ENCODE data around the gene PGBD5. TPM values are rescaled to one million over a fixed set of nuclear protein-coding genes. Genes with fewer than 3 reads are reported as not detected.

PGBD5 gene
- total RNA-seq, 3 donors from 2014 or later (not counting 1 experiment from before 2014, with no cell fraction given) = 0.02 to 0.90 TPM; not detected in 1

- 60% methylated on average over 3 of the region's 3 CpGs for WGBS (ENCODE audit: insufficient coverage)
These were observed 51.0 kb downstream of the PGBD5 start for GRCh38 chr1:230375147-230375546.

GRCh38 chr1:230371923-230372703 is 54.0 kb downstream of the PGBD5 start:
- TF ChIP-seq CTCF (IDR thresholded peaks at IDR 0.05) = no peak
- Mint-ChIP-seq H3K9me3 (no peaks in the 10 kb centered on the region), H3K4me3 (no peak overlapping the region), H3K36me3 (no peaks in the 10 kb centered on the region), H3K27ac (no peak overlapping the region), H3K27me3 (ENCODE audit: low read depth in 2 of 2) (no peaks in the 10 kb centered on the region), H3K4me1 (no peaks in the 10 kb centered on the region)
- 83% methylated on average over 12 of the region's 12 CpGs for WGBS (ENCODE audit: insufficient coverage)
- Histone ChIP-seq H3K27me3 (ENCODE audit: control insufficient read depth, insufficient read depth, low read length) (no peaks in the 10 kb centered on the region), H3K4me1 (ENCODE audit: control insufficient read depth, insufficient read depth, low read length) (no peaks in the 10 kb centered on the region), H3K36me3 (ENCODE audit: control insufficient read depth, insufficient read depth, low read length) (no peaks in the 10 kb centered on the region), H3K4me3 (ENCODE audit: low read length) (no peak overlapping the region), H3K9me3 (ENCODE audit: control insufficient read depth, insufficient read depth, low read length) (no peaks in the 10 kb centered on the region), H3K27ac (ENCODE audit: low read length) (no peak overlapping the region)
- DNase-seq = no peak
- no peak for ATAC-seq
- intact Hi-C loops (cut with micrococcal nuclease) = no loop called here

More at GRCh38 chr1:230375147-230375546, 51.0 kb downstream of the PGBD5 start:
- intact Hi-C loops (cut with micrococcal nuclease) = no loop called here
- Mint-ChIP-seq H3K36me3 (no peaks in the 10 kb centered on the region), H3K4me1 (no peaks in the 10 kb centered on the region), H3K9me3 (peaks cover 0 to 6% of the 10 kb centered on the region in 2 donors), H3K27me3 (ENCODE audit: low read depth in 2 of 2) (peaks cover 8 to 11% of the 10 kb centered on the region in 2 donors), H3K4me3 (no peak overlapping the region), H3K27ac (no peak overlapping the region)
- no peak overlapping the region for H3K27ac ChIP-seq (ENCODE audit: low read length)
- no peaks in the 10 kb centered on the region for H3K36me3 ChIP-seq (ENCODE audit: control insufficient read depth, insufficient read depth, low read length)
- no peak for ATAC-seq
- no peaks in the 10 kb centered on the region for H3K27me3 ChIP-seq (ENCODE audit: control insufficient read depth, insufficient read depth, low read length)
- no peak for DNase-seq
- no peak for TF ChIP-seq CTCF (IDR thresholded peaks at IDR 0.05)
- H3K4me3 ChIP-seq (ENCODE audit: low read length) = no peak overlapping the region
- no peaks in the 10 kb centered on the region for H3K4me1 ChIP-seq (ENCODE audit: control insufficient read depth, insufficient read depth, low read length)
- H3K9me3 ChIP-seq (ENCODE audit: control insufficient read depth, insufficient read depth, low read length) = peaks cover 9% of the 10 kb centered on the region

- Mint-ChIP-seq H3K9me3 (no peaks in the 10 kb centered on the region), H3K4me1 (no peaks in the 10 kb centered on the region), H3K36me3 (no peaks in the 10 kb centered on the region), H3K27ac (no peak overlapping the region), H3K4me3 (no peak overlapping the region), H3K27me3 (ENCODE audit: low read depth in 2 of 2) (no peaks in the 10 kb centered on the region)
- intact Hi-C loops (cut with micrococcal nuclease) = no loop called here
- Histone ChIP-seq H3K27me3 (ENCODE audit: control insufficient read depth, insufficient read depth, low read length) (no peaks in the 10 kb centered on the region), H3K9me3 (ENCODE audit: control insufficient read depth, insufficient read depth, low read length) (no peaks in the 10 kb centered on the region), H3K4me3 (ENCODE audit: low read length) (no peak overlapping the region), H3K4me1 (ENCODE audit: control insufficient read depth, insufficient read depth, low read length) (no peaks in the 10 kb centered on the region), H3K27ac (ENCODE audit: low read length) (no peak overlapping the region), H3K36me3 (ENCODE audit: control insufficient read depth, insufficient read depth, low read length) (no peaks in the 10 kb centered on the region)
- TF ChIP-seq CTCF (IDR thresholded peaks at IDR 0.05) = no peak
- 86% methylated on average over 10 of the region's 10 CpGs for WGBS (ENCODE audit: insufficient coverage)
- no peak for ATAC-seq
- no peak for DNase-seq
These were observed 56.0 kb downstream of the PGBD5 start for GRCh38 chr1:230370109-230370508.

GRCh38 chr1:230368871-230369270 is 57.3 kb downstream of the PGBD5 start:
- TF ChIP-seq CTCF (IDR thresholded peaks at IDR 0.05) = no peak
- Histone ChIP-seq H3K4me3 (ENCODE audit: low read length) (no peak overlapping the region), H3K9me3 (ENCODE audit: control insufficient read depth, insufficient read depth, low read length) (no peaks in the 10 kb centered on the region), H3K27ac (ENCODE audit: low read length) (no peak overlapping the region), H3K4me1 (ENCODE audit: control insufficient read depth, insufficient read depth, low read length) (no peaks in the 10 kb centered on the region), H3K27me3 (ENCODE audit: control insufficient read depth, insufficient read depth, low read length) (no peaks in the 10 kb centered on the region), H3K36me3 (ENCODE audit: control insufficient read depth, insufficient read depth, low read length) (no peaks in the 10 kb centered on the region)
- H3K4me1 Mint-ChIP-seq = no peaks in the 10 kb centered on the region
- DNase-seq (no peak), ATAC-seq (no peak)
- 55% methylated on average over 4 of the region's 4 CpGs for WGBS (ENCODE audit: insufficient coverage)
- intact Hi-C loops (cut with micrococcal nuclease) = no loop called here
- no peak overlapping the region for H3K4me3 Mint-ChIP-seq
- no peaks in the 10 kb centered on the region for H3K36me3 Mint-ChIP-seq
- H3K27ac Mint-ChIP-seq = no peak overlapping the region
- H3K27me3 Mint-ChIP-seq (ENCODE audit: low read depth in 2 of 2) = no peaks in the 10 kb centered on the region
- no peaks in the 10 kb centered on the region for H3K9me3 Mint-ChIP-seq
